BE2C (cell line): Measurements from ENCODE around the gene NCS1.

ENCODE experiments used
- DNase-seq: peaks from one replicate; pipeline ENCODE4 v3.0.0-alpha.2; 2020
- H3K27me3 ChIP-seq: fragments of 250-450 bp; sonication (Bioruptor Pico); 2 replicates; pipeline ENCODE4 v1.5.1; 2020; ENCODE audit warnings: mild to moderate bottlenecking
- H3K36me3 ChIP-seq: fragments of 250-450 bp; sonication (Bioruptor Pico); 2 replicates; pipeline ENCODE4 v1.5.1; 2020; ENCODE audit warnings: mild to moderate bottlenecking
- H3K4me1 ChIP-seq: fragments of 250-450 bp; sonication (Bioruptor Pico); 2 replicates; pipeline ENCODE4 v1.5.1; 2020
- H3K4me3 ChIP-seq: 2 replicates; pipeline ENCODE4 v1.5.1; 2011; ENCODE audit warnings: low read depth, low read length
- H3K9me3 ChIP-seq: fragments of 250-450 bp; sonication (Bioruptor Pico); 2 replicates; pipeline ENCODE4 v1.5.1; 2020
- CTCF ChIP-seq: IDR thresholded peaks from 2 replicates; pipeline ENCODE4 v1.5.1; 2012; ENCODE audit warnings: mild to moderate bottlenecking, low read depth, low read length

Gene NCS1

DNA sequence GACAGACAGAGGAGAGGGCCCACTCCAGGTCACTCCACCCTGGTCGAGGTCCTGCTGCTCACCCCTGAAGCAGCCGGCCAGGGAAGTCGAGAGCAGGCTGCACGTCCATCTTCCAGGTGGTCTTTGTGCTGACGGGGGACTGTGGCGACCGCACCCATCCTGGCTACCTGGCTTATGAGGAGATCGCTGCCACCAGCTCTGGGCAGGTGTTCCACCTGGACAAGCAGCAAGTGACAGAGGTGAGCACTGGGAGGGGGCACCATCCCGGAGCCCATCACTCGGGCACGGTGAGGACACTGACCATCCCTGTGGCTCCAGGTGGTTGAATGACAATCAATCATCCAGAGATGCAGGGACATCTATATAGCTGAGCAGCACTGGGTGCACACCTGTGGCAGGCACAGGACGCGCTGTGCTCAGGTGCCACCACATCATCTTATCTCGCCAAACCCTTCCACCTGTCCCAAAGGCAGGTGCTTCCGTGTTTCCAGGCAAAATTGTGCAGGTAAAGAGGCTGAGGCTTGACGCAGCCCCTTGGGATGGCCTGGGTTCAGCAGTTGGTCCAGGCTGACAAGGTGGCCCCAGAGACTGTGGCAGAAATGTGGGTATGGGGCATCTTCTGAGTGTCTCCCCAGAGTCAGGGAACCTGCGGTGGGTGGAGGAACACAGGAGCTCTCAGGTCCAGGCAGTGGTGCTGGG, 114.0 kb downstream of the NCS1 start:
- Histone ChIP-seq H3K4me3 (no peak overlapping the region), H3K36me3 (no peaks in the 10 kb centered on the region), H3K9me3 (no peaks in the 10 kb centered on the region), H3K27me3 (no peaks in the 10 kb centered on the region), H3K4me1 (peaks cover 21% of the 10 kb centered on the region)
- DNase-seq, result no peak
- no peak for TF ChIP-seq CTCF
